NCI-H69 (cell line): ENCODE measurements around the gene FAM193A.
"Not testable (repeated sequence)": the region's sequence is repeated elsewhere in the genome, so short reads cannot be mapped to it uniquely, and the experiment has no call there.

Source experiments
- DNase-seq: peaks from one replicate; lab custom pipeline; 2025; lab: John Stamatoyannopoulos, UW

The FAM193A gene

DNA sequence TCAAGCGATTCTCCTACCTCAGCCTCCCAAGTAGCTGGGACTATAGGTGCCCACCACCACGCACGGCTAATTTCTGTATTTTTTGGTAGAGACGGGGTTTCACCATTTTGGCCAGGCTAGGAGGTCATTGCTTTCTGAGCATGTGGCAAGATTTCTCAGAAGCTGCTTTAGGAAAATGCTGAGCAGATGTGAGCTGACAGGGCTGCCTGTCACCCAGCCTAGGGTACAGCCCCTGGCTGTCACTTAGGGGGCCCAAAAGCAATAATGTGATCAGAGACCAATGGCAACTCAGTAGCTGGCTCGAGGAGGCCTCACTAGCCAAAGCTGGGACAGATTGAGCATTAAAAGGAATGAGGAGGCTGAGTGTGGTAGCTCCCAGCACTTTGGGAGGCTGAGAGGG, 154.9 kb downstream of the FAM193A start:
- no peak for DNase-seq

DNA sequence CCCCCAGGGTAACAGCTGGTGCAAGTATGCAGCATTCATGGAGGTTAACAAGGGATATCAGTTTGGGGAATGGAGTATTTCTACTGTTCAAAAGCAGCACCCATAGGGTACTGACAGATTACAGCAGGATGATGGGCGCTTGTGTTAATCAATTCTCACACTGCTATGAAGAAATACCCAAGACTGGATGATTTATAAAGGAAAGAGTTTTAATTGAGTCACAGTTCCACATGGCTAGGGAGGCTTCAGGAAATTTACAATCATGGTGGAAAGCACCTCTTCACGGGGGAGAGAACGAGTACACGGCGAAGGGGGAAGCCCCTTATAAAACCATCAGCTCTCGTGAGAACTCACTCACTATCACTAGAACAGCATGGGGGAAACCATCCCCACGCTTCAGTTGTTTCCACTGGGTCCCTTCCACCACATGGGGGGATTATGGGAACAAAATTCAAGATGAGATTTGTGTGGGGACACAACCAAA, 155.5 kb downstream of the FAM193A start:
- DNase-seq: no peak

DNA sequence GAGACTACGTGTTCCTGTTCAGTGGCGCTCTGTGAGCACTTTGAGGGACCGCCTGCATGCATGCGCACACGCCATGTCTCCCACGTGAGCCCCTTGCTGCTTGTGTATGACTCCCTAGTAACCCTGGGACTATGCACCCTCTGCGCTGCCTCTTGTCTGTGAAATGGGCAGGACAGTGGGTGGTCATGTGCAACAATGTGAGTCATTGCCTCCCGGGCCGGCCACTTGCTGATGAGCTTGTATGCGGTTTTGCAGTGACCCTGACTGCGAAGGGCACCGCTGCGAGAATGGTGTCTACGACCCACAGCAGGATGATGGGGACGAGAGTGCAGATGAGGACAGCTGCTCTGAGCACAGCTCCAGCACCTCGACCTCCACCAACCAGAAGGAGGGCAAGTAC, 158.2 kb downstream of the FAM193A start:
- DNase-seq: no peak

DNA sequence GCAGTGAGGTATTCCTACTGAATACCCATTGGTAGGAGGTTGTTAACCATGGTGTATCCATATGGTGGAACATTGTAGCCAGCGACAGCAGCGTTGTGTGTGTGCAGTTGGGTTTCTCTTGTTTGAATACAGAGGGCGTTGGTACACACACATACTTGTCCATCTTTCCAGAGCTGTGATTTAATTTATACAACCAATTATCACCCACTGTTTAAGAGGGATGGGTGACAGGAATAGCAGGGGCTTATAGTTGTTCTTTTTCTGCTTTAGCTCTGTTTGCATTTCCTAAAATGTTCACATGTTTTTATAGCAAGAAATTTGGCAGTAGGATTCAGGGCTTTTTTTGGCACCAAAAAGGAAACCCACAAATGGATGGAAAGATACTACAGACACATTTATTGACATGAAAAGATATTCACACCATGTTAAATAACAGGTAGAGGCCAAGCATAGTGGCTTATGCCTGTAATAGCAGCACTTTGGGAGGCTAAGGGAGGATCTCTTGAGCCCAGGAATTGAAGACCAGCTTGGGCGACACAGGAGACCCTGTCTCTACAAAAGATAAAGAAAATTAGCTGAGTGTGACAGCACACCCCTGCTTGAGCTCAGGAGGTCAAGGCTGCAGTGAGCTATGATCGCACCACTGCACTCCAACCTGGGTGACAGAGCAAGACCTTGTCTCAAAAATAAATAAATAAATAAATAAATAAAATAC, 159.1 kb downstream of the FAM193A start:
- DNase-seq: no peak

- DNase-seq: no peak
Measured at GRCh38 chr4:2696423-2696822, 160.0 kb downstream of the FAM193A start.

DNA sequence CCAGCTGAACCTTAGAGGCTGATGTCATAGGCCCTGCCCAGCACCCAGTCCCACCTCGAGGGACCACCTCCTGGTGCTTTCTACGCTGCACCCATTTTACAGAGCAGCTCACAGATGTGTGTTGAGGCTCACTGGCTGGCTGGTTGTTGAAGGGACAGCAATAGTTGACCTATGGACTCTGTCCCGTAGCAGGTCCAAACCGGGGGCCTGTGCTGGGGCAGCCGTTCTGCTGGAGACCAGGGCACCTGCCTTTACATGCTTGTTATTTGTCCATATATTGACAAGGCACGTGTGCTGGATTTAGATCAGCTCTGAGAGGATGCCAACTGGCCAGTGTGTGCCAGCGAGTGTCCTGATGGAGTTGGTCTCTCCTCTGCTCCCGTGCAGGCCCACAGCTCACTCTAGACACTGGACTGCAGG, 161.6 kb downstream of the FAM193A start:
- no peak for DNase-seq

- DNase-seq: no peak
Measured at GRCh38 chr4:2698504-2698903, 162.1 kb downstream of the FAM193A start.

- DNase-seq: no peak
Measured at GRCh38 chr4:2698951-2699505, 162.6 kb downstream of the FAM193A start.

DNA sequence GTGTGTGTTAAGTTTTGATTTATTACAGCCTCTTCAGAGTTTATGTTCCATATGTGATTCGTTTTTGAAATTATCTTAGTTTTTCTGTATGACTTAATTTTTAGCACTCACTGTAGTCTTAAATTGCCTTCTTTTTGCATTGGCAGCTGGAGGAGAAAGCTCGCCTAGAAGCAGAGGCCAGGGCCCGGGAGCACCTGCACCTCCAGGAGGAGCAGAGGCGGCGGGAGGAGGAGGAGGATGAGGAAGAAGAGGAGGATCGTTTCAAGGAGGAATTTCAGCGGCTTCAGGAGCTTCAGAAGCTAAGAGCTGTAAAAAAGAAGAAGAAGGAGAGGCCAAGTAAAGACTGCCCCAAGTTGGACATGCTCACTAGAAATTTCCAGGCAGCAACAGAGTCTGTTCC, 163.1 kb downstream of the FAM193A start:
- DNase-seq: no peak

GRCh38 chr4:2700031-2700430, 163.6 kb downstream of the FAM193A start:
- no peak for DNase-seq

DNA sequence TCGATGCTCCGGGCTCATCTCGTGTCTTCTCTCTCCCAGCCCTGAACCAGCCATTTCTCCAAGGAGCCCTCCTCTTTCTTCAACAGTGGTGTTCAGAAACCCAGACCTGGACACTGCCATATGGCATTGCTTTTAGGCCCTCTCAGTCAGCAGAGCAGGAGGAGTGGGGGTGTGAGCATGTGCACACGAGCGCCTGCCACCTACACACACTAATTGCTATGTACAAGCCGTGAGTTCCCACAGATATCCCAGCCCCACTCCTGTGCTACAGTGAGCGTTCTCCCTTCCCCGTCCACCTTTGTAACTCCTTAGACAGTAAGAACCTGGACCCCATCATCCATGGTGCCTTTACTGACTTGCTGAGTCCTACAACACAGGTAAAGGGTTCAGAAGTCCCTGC, 165.9 kb downstream of the FAM193A start:
- peak; percentile 36 for DNase-seq

- DNase-seq: no peak
Measured at GRCh38 chr4:2702770-2703169, 166.3 kb downstream of the FAM193A start.

DNA sequence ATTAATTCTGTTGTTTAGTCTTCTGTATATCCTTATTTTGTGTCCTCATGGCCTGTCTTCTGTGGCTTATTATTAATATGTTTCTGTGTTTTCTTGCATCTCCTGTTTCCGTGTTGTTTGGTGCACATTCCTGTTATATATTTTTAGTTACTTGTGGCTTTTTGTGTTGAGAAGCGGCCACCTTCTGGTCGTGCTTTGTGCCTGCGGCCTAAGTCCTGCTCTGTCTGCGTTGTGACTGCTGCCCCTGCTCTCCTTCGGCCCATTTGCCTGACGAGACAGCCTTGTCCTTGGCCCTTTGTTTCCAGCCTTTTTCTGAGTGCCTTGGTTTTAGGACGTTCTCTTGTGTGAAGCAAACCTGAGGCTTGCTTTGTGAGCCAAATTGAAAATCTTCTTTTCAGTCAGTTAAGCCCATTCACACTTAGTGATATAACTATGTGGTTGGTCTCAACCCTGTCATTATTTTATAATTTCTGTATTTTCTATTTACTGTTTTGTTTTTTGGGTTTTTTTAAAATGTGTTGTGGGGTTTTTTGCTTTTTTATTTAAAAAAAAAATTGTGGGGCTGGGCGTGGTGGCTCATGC, 175.9 kb downstream of the FAM193A start:
- DNase-seq: peak; percentile 5

- no peak for DNase-seq
Measured at GRCh38 chr4:2713337-2713736, 176.9 kb downstream of the FAM193A start.

DNA sequence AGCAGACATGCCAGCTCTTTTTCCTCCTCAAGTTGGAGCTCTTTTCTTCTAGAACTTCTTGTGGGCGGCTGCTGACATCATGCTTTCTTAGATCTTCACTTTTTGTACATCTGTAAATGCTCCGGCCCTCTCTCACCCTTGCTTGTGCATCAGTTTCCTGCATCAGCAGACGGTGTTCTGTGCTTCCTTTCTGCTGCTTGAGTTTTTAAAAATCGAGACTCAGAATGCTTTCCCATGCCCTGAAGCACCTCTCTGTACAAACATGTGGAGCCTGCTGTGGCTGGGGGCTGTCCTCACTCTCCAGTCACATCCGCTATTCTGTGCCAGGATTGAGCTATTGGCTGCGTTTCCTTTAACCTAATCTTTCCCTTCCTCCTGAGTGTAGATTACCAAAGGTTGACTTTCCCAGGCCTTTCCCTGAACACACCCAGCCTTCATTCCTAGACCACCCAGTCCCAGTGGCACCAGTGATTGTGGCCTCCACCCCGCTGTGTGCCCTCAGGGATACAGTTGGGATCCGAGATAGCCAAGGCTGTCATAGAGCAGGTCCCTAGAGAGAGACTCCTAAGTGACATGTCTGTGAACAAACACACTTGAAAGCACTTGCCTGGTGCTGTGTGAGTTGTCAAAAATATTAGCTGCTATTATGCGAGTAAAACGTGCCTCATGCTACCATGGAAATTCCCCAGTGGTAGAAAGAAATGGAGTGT, 177.8 kb downstream of the FAM193A start:
- no peak for DNase-seq

- no peak for DNase-seq
Measured at GRCh38 chr4:2714918-2715317, 178.5 kb downstream of the FAM193A start.

DNA sequence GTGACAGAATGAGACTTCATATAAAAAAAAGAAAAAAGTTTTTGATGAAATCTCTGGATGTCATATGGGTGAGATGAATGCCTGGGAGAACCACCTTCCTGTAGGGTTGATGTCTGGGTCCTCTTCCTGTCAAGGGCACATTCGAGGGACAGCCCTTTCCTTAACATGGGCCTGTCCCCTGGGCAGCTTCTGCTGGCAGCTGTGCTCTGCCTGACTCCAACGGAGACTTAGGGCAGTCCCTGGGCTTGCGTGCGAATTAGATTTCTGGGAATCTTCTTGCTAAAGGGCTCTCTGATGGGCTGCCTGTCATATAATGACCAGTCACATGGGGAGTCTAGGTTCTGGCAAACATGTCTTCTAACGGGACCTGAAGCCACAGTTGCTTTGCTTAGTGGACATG, 179.0 kb downstream of the FAM193A start:
- DNase-seq: no peak

DNA sequence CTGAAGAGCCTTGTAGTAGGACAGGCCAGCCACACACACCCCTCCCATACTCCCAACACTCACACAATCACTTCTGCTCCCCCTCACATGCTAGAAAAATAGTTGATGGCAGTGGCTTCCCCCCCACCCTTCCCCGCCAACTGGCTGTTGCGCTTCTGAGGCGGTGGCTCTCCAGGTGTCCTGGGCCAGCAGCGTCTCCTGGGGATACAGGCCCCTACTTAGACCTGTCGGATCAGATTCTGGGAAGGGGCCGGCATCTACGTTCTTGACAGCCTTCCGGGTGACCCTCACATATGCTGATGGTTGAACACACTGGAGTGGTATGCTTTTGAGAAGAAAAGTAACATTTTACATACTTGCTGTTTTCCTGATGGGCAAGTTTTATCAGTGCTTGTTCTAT, 179.8 kb downstream of the FAM193A start:
- no peak for DNase-seq

DNA sequence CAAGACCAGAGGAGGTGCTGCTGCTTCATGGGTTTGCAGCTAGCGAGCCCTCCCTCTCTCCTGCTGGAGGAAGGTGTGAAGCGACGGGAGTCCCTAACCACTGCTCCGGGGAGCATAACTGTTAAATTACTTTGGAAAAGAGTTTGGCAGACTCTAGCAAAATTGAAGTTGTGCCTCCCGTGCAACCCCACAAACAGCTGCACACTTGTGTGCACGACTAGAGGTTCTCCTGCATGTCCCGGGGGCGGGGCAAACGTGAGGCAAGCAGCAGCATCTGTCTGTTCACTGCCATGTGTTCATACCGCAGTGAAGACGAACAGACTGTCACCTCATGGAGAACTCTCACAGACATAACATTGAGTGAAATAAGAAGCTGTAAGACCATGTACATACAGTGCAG, 185.1 kb downstream of the FAM193A start:
- no peak for DNase-seq

DNA sequence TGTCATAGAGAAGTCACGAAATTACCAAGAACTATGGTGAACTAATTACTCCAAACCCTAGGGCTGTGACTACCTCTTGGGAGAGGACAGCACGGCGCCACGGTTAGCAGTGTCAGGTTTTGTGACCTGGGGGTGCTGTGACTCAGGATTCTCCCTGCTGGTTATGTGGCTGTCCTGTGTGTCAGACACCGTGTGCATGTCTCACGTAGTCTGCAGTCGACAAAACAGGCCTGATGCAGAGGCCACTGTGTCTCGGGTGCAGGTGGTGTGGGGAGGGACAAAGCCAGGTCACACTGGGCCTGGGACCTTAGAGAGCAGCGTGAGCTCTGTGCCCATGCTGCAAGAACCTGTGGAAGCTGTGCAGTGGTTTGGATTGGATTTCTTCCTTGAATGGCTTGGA, 185.6 kb downstream of the FAM193A start:
- no peak for DNase-seq

- no peak for DNase-seq
Measured at GRCh38 chr4:2723751-2724150, 187.3 kb downstream of the FAM193A start.

DNA sequence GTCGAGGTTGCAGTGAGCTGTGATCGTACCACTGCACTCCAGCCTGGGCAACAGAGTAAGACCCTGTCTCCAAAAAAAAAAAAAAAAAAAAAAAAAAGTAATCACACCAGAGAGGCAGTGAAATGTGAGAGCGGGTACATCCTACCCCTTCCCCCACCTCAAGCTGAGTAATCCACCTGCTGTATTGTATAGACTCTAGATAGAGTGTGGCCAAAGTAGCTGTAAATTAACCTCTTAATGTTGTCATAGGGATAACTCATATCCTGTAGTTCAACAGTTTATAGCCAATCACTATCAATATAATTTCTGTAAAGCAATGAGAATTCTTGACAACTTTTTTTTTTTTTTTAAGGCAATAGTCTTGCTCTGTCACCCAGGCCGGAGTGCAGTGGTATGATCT, 188.9 kb downstream of the FAM193A start:
- DNase-seq: no peak

DNA sequence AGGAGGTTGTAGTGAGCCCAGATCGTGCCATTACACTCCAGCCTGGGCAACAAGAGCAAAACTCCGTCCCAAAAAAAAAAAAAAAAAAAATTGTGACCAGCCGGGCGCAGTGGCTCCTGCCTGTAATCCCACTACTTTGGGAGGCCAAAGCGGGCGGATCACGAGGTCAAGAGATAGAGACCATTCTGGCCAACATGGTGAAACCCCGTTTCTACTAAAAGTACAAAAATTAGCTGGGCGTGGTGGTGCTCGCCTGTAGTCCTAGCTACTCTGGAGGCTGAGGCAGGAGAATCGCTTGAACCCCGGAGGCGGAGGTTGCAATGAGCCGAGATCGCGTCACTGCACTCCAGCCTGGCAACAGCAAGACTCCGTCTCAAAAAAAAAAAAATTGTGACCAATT, 190.4 kb downstream of the FAM193A start:
- DNase-seq: not testable (repeated sequence)
